Stimulated activated CD8-positive, alpha-beta memory T cell treated with anti-CD3 and anti-CD28 coated beads, Interleukin-12 subunit alpha, Interleukin-12 subunit beta, amount 100 ng/mL, for 4 hours (primary cell): ENCODE measurements around the gene MLLT6.

Experiments
- DNase-seq: peaks from one replicate; pipeline ENCODE4 v3.0.0-alpha.2; 2020; ENCODE audit warnings: low read depth

MLLT6 gene

DNA sequence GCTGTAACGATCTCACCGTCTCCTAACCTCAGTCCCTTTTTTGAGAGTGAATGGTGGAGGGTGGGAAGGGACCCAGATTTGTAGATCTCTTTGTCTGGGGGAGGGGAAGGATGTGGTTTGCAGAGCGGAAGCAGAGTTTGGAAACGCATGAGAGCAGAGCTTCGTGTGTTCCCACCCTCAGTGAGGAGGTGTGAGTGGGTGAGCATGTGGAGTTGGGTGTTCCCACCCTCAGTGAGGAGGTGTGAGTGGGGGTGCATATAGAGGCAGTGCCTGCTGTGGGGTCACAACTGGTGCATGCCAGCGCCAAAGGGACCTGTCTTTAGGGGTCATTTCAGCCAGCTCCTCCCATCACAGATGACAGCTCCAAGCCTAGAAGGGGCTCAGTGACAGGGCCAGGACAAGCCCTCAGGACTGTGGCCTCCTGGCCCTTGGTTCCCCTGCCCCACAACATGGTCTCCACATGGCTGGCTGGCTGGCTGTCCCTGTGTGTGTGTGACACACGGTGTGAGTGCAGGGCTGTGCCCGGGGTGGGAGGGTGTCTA is 23.3 kb downstream of the MLLT6 start:
- peak; percentile 63 for DNase-seq

DNA sequence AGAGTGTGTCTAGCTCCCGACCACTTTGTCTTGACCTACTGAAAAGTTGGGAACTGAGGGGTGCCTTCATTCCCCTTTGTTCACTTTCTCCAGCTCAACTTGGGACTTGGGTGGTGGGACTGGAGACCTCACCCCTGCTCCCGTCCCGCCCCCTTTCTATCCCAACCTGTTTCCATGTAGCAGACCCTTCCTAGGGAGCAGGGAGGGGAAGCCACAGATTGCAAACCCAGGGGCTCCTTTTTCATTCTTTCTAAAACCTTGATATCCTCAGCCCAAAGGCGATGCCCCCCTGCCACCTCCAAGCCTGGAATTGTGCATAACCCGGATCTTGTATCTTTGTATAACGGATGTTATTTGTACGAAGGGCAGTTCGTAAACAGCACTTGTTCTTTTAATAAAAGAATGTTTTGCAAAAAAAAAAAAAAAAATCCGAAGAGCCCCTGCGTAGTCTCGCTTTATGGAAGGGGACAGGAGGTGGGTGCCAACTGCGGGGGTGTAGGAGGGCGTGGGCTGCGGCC is 24.4 kb downstream of the MLLT6 start:
- no peak for DNase-seq

DNA sequence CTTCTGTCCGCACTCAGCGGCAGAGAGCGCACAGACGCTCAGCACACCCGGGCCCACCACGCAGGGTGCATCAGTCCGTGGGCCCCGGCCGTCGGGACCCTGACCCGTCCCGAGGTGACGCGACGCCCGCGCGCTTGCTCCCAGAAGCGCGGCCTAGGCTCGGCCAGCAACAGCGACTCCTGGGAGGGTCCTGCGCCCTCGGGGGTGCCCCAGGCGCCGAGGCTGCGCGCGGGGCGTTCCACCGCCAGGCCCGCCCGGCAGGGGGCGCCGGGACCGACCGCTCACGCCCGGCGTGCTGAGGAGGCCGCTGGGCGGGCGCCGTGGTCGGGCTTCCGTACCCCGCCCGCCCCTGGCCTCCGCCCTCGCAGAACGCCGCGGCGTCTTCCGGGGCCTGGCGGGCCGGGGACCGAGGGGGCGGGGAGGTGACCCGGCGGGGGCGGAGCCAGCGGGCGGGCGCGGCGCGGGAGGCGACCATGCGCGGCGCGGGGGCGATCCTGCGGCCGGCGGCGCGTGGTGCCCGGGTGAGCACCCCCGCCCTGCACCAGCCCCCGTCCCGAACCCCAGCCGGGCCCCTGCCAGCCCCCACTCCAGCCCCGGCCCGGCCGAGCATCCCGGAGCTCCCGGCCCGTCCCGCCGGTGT is 24.9 kb downstream of the MLLT6 start, which contains the start of gene CISD3:
TSS of gene CISD3 (plus strand) at position 456 of the 640 bp plus-strand sequence. CDS start at position 474, 18 bp downstream.
- DNase-seq: peak; percentile 82

- no peak for DNase-seq
Observed at GRCh38 chr17:38730526-38731379, 25.7 kb downstream of the MLLT6 start.

GRCh38 chr17:38731526-38732294 is 26.6 kb downstream of the MLLT6 start:
- no peak for DNase-seq

GRCh38 chr17:38732376-38733281 is 27.6 kb downstream of the MLLT6 start:
- DNase-seq: no peak

DNA sequence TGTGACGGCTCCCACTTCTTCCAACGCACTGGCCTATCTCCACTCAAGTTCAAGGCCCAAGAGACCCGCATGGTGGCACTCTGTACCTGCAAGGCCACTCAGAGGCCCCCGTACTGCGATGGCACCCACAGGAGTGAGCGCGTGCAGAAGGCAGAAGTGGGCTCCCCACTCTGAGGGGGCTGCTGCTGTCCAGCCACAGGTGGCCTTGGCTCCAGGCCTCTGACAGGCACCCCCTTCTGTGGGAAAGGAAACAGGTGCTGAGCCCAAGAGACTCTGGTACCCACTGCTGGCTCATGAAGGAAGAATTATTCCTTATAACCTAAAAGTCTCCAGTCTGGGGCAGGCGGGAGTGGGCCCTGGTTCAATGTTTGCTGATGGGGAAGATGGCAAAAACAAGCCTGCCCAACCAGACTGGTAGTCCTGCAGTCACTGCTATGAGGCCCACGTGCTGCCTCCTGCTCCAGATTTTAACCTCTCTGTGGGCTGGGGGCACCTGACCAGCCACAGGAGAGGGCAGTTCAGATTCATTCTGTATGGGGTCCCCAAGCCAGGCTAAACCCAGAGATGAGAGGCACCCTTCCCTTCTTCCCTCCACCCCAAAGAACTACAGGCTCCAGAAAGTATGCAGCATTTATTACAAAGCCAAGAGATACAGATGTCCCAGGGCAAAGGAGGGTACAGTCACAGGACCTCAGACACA is 28.4 kb downstream of the MLLT6 start:
- DNase-seq: no peak

DNA sequence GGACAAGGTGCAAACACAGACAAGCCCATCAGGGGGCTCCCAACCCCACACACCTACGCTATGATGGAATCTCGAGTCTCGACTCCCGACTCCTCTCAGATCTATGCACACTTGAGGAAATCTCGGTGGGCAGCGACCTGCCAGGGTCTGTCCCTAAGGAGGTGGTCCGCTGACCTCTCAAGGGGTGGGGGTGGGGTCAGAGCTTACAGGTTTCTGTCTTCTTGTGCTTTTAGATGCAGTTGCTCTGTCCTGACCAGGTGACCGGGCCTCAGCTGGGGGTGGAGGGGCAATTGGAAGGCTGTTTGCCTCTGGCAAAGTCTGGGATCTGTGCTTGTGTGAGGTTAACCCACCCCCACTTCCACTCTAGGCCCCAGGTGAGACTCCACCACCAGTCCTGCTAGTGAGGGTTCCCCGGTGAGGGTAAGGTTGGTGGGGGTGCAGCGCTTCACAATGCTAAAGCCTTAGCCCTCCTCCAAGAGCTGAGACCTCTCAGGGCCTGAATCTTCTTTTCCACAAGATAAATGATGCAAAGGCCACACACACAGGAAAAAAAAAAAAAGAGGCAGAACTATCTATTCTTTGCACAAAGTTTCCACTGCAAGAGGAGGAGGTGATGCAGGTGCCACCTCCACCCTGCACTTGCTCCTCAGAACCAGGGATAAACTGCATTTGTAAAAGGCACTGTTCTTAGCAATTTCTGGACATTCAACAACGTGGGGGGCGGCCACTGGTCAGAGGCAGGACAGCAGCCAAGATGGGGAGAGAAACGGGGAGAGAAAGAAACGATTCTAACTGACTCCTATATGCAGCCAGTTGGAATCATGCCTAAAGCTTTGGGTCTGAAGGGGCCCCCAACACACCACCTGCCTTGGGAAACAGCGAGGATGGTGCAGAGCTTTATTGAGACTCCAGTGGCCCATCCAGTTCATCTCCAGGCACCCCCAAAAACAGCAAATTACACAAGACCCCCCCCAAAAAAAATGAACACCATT is 29.2 kb downstream of the MLLT6 start:
- DNase-seq: no peak

DNA sequence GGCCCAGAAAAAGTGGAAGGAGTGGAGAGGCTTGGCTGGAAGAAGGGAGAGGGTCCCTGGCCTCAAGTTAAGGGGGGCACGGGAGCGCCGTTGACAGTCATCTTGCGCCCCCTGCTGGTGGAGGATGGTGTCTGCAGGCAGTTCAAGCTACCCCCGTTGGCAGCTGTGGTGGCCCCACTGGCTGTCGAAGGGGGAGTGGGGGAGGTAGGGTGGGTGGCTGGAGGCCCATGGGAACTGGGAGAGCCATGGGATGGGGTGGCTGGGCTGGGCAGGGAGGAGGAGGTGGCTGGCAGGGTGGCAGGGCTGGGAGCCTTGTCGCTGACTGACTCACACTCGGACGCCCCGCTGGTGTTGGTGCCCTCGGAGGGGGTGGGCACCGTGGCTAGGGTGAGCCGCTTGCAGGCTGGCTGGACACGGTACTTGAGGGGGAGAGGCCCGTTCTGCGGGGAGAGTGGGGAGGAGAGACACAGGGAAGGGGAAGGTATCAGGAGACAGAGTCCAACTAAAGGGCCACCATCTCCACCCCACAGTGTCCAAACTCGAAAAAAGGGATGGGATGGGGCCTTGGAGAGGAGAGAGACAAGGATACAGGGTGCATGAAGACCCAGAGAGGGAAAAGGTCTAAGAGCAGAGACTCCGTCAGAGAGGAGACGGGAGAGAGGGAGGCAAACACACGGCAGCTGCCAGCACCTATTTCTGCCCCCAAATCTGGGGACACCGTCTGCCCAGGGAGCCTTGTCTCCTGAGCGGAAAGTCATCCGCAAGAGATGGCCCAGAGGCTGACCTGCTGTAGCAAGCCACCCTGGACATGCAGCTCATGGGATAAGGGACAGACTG is 30.3 kb downstream of the MLLT6 start:
- peak; percentile 64 for DNase-seq

- no peak for DNase-seq
Observed at GRCh38 chr17:38738007-38738662, 33.1 kb downstream of the MLLT6 start.

GRCh38 chr17:38738686-38739085 is 33.6 kb downstream of the MLLT6 start:
- DNase-seq: no peak

DNA sequence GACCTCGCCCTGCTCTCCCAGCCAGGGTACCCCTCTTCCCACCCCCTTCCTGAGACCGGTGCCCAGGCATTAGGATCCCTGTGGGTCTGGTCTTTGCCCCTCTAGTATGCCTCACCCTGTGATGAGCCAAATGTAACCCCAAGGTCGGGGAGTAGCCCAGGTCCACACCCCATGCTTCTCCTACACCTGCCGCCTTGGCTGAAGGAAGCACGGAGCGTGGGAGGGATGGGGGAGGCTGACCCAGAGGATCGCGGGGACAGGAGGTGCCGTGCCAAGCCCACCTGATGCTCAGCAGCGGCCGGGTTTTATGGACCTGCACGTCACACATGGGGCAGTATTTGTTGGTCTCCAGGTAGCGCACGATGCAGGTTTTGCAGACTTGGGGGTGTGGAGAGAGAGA is 34.2 kb downstream of the MLLT6 start:
- no peak for DNase-seq

- DNase-seq: no peak
Observed at GRCh38 chr17:38740044-38740443, 35.0 kb downstream of the MLLT6 start.

DNA sequence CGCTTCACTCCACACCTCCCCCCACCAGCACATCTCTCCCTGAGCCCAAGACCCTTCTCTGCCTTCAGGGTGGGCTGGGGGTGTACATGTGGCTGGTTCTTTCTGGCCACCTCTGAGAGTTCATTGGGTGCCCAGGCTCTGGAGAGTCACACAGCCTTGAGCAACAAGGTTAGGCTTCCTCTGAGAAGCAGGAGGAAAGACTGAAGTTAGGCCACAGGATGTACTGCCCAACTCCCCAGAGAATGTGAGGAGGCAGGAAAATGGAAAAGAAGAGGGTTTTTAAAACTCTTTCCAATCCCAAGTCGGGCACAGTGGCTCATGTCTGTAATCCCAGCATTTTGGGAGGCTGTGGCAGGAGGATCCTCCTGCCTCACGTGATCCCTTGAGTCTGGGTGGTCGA is 35.7 kb downstream of the MLLT6 start:
- DNase-seq: no peak

DNA sequence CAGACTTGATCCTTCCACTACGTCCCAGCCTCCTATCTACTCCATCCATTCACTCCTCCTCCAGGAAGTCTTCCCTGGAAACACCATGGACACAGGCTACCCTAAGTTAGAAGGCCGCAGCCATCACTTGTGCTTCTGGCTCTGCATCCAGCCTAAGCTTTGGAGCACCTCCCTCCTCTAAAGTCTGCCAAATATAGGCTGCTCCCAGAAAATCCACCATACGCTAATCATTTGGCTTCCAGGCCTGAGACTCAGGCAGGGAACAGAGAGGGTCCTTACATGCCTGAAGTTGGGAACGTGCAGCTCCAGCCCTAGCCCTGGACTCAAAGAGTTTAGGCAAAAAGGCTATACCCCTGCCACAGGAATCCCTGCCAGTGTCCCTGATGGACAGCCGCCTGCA is 36.4 kb downstream of the MLLT6 start:
- DNase-seq: no peak

GRCh38 chr17:38741921-38742410 is 36.9 kb downstream of the MLLT6 start:
- no peak for DNase-seq
